ENCODE measurements around the gene PHKA1.

GRCh38 chrX:72694170-72694569, 19.9 kb downstream of the PHKA1 start:
- TF ChIP-seq, protein P1, sequence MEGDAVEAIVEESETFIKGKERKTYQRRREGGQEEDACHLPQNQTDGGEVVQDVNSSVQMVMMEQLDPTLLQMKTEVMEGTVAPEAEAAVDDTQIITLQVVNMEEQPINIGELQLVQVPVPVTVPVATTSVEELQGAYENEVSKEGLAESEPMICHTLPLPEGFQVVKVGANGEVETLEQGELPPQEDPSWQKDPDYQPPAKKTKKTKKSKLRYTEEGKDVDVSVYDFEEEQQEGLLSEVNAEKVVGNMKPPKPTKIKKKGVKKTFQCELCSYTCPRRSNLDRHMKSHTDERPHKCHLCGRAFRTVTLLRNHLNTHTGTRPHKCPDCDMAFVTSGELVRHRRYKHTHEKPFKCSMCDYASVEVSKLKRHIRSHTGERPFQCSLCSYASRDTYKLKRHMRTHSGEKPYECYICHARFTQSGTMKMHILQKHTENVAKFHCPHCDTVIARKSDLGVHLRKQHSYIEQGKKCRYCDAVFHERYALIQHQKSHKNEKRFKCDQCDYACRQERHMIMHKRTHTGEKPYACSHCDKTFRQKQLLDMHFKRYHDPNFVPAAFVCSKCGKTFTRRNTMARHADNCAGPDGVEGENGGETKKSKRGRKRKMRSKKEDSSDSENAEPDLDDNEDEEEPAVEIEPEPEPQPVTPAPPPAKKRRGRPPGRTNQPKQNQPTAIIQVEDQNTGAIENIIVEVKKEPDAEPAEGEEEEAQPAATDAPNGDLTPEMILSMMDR (conservative IDR thresholded peaks at IDR 0.05; ENCODE audit: low read depth in 2 of 2) = no peak
- TF ChIP-seq EZH2 (IDR thresholded peaks at IDR 0.05; ENCODE audit: low read depth, unreplicated experiment) (no peak), NANOG (IDR thresholded peaks at IDR 0.05; ENCODE audit: borderline replicate concordance) (no peak), JUNB (IDR thresholded peaks at IDR 0.05; ENCODE audit: unreplicated experiment) (no peak), CREB1 (CRISPR knock-in tag; IDR thresholded peaks at IDR 0.05; ENCODE audit: low read depth) (no peak), POLR2AphosphoS5 (IDR thresholded peaks at IDR 0.05; ENCODE audit: low read depth) (no peak), EZH2phosphoT487 (IDR thresholded peaks at IDR 0.05; ENCODE audit: unreplicated experiment) (no peak), ZNF331 (CRISPR knock-in tag; IDR thresholded peaks at IDR 0.05; ENCODE audit: low read depth) (no peak)
- TF ChIP-seq, protein P2, sequence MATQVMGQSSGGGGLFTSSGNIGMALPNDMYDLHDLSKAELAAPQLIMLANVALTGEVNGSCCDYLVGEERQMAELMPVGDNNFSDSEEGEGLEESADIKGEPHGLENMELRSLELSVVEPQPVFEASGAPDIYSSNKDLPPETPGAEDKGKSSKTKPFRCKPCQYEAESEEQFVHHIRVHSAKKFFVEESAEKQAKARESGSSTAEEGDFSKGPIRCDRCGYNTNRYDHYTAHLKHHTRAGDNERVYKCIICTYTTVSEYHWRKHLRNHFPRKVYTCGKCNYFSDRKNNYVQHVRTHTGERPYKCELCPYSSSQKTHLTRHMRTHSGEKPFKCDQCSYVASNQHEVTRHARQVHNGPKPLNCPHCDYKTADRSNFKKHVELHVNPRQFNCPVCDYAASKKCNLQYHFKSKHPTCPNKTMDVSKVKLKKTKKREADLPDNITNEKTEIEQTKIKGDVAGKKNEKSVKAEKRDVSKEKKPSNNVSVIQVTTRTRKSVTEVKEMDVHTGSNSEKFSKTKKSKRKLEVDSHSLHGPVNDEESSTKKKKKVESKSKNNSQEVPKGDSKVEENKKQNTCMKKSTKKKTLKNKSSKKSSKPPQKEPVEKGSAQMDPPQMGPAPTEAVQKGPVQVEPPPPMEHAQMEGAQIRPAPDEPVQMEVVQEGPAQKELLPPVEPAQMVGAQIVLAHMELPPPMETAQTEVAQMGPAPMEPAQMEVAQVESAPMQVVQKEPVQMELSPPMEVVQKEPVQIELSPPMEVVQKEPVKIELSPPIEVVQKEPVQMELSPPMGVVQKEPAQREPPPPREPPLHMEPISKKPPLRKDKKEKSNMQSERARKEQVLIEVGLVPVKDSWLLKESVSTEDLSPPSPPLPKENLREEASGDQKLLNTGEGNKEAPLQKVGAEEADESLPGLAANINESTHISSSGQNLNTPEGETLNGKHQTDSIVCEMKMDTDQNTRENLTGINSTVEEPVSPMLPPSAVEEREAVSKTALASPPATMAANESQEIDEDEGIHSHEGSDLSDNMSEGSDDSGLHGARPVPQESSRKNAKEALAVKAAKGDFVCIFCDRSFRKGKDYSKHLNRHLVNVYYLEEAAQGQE (IDR thresholded peaks at IDR 0.05; ENCODE audit: unreplicated experiment) = no peak
- TF ChIP-seq, protein P3, sequence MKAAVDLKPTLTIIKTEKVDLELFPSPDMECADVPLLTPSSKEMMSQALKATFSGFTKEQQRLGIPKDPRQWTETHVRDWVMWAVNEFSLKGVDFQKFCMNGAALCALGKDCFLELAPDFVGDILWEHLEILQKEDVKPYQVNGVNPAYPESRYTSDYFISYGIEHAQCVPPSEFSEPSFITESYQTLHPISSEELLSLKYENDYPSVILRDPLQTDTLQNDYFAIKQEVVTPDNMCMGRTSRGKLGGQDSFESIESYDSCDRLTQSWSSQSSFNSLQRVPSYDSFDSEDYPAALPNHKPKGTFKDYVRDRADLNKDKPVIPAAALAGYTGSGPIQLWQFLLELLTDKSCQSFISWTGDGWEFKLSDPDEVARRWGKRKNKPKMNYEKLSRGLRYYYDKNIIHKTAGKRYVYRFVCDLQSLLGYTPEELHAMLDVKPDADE (IDR thresholded peaks at IDR 0.05) = no peak

Data from GM23338 (cell line).